ENCODE measurements around the gene SLC7A5.
"Not testable (repeated sequence)": the region's sequence is repeated elsewhere in the genome, so short reads cannot be mapped to it uniquely, and the experiment has no call there.

Gene SLC7A5

GRCh38 chr16:87869061-87869878, at the start of gene SLC7A5:
Gene SLC7A5, minus strand, starts transcription at chr16:87869507. Its CDS starts 85 bp downstream, at chr16:87869422.
- peak; percentile 91 for DNase-seq

- DNase-seq, result no peak
Observed at GRCh38 chr16:87918338-87918737, 49.0 kb upstream of the SLC7A5 start.

DNA sequence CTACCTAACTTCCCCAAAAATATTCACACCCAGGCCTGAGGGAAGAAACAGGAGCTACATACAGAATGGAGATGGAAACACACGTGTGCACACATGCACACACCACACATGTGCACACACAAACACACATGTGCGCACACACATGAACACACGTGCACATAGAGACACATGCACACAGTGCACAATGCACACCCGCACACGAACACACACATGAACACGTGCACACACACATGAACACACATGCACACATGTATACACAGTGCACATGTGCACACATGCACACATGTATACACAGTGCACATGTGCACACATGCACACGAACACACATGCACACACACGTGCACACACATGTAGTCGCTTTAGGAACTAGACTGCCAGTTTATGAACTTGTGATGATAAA, 48.2 kb upstream of the SLC7A5 start:
- no peak for DNase-seq

DNA sequence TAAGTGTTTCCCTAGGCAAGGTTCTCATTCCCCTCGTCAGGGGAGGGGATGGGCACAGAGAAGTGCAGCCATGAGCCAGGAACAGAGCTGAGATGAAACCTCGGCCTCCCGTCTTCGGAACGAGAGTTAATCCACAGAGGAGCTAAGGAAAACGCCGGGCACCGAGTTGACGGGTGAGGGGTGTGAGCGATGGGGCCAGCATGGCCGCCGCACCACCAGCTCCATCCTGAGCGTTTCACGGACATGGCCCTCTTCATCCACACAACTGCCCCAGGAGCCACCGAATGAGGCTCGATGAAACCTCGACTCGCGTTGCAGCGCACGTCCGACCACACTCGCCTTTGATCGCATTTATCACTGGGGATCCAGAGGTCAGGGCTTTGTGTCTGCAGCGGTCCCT, 45.5 kb upstream of the SLC7A5 start:
- no peak for DNase-seq

- not testable (repeated sequence) for DNase-seq
Observed at GRCh38 chr16:87914021-87914725, 44.9 kb upstream of the SLC7A5 start.

- DNase-seq, result not testable (repeated sequence)
Observed at GRCh38 chr16:87912691-87913090, 43.4 kb upstream of the SLC7A5 start.

GRCh38 chr16:87911106-87911763, 41.9 kb upstream of the SLC7A5 start:
- DNase-seq, result not testable (repeated sequence)

GRCh38 chr16:87909203-87909935, 40.1 kb upstream of the SLC7A5 start:
- DNase-seq, result peak; percentile 87

DNA sequence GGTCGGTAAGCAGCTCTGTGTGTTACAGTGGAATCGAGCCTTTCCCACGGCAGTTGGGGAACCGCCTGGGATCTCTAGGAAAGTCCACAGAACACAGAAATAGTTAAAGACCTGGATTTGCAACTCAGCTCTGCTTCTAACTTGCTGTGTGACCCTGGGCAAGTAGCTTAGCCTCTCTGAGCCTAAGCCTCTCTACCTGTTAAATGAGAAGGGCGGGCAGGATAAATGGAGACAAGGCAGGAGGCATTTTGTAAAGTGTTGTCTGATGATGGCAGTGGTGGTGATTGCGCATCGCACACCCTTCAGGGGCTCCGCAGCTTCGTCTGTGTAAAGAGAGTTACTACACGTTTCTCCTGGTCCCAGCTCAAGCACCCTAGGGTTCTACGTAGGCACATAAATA, 38.8 kb upstream of the SLC7A5 start:
- not testable (repeated sequence) for DNase-seq

GRCh38 chr16:87905521-87905920, 36.2 kb upstream of the SLC7A5 start:
- not testable (repeated sequence) for DNase-seq

DNA sequence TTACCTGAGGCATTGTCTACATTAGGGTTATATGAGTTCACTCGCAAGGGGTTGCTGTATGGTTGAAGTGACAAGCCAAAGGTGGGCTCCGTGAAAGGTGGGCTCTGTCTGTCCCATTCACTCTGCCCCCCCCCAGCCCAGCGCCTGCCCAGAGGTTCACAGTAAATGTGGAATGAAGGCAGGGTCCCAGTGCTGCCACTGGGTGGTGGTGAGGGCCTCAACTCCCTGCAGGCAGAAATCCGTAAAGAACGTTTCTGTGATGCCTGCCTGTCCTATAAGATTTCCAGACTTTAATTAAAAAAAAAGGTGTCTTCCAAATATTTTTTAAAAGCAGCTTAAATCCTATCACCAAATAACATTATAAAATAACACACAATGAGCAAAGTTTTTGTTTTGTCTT, 35.7 kb upstream of the SLC7A5 start:
- DNase-seq, result not testable (repeated sequence)

- DNase-seq, result not testable (repeated sequence)
Observed at GRCh38 chr16:87900489-87900888, 31.2 kb upstream of the SLC7A5 start.

GRCh38 chr16:87897521-87898505, 28.5 kb upstream of the SLC7A5 start:
- peak; percentile 52 for DNase-seq

- DNase-seq, result not testable (repeated sequence)
Observed at GRCh38 chr16:87896924-87897520, 27.7 kb upstream of the SLC7A5 start.

DNA sequence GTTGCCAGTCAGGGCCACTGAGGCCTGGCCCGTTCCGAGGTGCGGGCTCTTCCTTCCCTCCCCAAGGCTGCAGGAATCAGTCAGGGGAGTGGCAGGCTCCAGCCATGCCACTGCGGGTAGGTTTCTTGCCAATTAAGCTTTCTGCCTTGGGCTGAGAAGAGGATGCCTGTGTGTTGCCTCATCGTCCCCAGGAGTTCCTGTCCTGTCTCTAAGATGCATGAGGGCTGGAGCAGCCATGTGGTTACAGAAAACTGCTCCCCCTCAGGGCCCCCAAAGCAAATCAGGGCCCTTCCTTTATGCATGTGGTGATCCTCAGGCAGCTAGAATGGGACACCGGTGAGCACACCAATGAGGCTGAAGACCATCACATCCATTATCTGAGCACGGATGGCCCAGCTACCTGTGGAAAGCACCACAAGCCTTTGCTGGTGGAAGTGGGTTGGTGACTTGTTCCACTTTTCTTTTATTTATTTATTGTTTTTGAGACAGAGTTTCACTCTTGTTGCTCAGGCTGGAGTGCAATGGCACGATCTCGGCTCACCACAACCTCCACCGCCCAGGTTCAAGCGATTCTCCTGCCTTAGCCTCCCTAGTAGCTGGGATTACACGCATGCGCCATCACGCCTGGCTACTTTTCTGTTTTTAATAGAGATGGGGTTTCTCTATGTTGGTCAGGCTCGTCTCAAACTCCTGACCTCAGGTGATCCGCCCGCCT, 27.0 kb upstream of the SLC7A5 start:
- DNase-seq, result peak; percentile 23

GRCh38 chr16:87895641-87896141, 26.4 kb upstream of the SLC7A5 start:
- DNase-seq, result peak; percentile 87

GRCh38 chr16:87894005-87894404, 24.7 kb upstream of the SLC7A5 start:
- DNase-seq, result not testable (repeated sequence)

DNA sequence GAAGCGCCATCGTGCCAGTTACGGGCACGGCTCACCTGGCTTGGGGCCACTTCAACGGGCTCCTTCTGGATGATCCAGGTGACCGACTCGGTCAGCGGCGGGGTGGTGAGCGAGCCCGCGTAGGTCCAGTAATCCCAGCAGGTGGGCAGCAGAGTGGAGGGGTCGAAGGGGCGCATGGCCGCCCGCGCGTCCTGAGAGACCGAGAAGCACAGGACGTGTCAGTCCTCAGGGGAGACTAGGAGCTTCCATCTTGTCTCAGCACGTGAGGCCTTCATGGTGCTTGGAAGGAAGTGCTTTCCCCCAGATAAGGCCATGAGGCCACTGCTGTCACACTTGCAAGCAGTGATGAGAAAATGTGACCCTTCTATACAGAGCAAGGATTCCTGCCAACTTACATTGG, 22.5 kb upstream of the SLC7A5 start:
- no peak for DNase-seq

DNA sequence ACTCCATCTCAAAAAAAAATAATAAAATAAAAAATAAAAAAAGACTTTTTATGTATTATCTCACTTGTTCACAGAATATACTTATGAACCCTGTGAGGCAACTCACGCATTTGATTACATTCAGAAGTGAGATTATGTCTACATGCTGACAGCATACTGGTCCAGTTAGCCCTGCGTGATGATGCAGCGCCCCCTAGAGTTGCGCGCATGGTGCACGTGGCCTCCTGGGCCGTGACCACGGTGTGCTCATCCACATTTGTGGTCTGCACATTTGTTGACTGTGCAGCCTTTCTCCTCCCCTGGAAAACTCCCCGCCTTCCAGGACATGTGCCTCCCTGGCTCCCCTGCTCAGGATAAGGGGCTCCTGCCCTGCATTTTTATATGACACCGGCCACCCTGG, 20.5 kb upstream of the SLC7A5 start:
- peak; percentile 49 for DNase-seq

- not testable (repeated sequence) for DNase-seq
Observed at GRCh38 chr16:87888346-87888745, 19.0 kb upstream of the SLC7A5 start.

All from activated naive CD4-positive, alpha-beta T cell treated with Interleukin-2 at 50 U/mL for 16 hours (primary cell).